ENCODE measurements around the gene C12orf57.
"Not testable (repeated sequence)": the region's sequence is repeated elsewhere in the genome, so short reads cannot be mapped to it uniquely, and the experiment has no call there.

The C12orf57 gene

DNA sequence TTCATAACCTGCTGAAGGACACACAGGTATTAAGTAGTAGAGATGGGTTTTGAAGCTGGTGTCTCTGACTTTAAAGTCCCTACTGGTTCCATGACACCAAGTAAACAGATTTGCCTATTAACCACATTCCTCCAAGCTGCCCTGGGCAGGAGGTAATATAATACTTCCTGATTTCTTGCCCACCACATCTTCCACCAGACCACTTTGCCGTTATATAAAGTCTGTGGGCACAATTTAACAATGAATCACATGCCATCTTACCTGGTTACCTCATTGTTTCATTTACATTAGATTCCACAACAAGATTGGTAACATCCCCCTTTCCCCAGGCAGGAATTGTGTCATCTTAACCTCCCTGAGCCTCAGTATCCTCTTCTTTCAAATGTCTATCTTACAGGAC is 40.1 kb upstream of the C12orf57 start:
- no peak for DNase-seq (ENCODE audit: low read depth)
- TF ChIP-seq, protein P1, sequence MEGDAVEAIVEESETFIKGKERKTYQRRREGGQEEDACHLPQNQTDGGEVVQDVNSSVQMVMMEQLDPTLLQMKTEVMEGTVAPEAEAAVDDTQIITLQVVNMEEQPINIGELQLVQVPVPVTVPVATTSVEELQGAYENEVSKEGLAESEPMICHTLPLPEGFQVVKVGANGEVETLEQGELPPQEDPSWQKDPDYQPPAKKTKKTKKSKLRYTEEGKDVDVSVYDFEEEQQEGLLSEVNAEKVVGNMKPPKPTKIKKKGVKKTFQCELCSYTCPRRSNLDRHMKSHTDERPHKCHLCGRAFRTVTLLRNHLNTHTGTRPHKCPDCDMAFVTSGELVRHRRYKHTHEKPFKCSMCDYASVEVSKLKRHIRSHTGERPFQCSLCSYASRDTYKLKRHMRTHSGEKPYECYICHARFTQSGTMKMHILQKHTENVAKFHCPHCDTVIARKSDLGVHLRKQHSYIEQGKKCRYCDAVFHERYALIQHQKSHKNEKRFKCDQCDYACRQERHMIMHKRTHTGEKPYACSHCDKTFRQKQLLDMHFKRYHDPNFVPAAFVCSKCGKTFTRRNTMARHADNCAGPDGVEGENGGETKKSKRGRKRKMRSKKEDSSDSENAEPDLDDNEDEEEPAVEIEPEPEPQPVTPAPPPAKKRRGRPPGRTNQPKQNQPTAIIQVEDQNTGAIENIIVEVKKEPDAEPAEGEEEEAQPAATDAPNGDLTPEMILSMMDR (conservative IDR thresholded peaks at IDR 0.05; ENCODE audit: control insufficient read depth, insufficient read depth, low read depth, low read length): no peak

DNA sequence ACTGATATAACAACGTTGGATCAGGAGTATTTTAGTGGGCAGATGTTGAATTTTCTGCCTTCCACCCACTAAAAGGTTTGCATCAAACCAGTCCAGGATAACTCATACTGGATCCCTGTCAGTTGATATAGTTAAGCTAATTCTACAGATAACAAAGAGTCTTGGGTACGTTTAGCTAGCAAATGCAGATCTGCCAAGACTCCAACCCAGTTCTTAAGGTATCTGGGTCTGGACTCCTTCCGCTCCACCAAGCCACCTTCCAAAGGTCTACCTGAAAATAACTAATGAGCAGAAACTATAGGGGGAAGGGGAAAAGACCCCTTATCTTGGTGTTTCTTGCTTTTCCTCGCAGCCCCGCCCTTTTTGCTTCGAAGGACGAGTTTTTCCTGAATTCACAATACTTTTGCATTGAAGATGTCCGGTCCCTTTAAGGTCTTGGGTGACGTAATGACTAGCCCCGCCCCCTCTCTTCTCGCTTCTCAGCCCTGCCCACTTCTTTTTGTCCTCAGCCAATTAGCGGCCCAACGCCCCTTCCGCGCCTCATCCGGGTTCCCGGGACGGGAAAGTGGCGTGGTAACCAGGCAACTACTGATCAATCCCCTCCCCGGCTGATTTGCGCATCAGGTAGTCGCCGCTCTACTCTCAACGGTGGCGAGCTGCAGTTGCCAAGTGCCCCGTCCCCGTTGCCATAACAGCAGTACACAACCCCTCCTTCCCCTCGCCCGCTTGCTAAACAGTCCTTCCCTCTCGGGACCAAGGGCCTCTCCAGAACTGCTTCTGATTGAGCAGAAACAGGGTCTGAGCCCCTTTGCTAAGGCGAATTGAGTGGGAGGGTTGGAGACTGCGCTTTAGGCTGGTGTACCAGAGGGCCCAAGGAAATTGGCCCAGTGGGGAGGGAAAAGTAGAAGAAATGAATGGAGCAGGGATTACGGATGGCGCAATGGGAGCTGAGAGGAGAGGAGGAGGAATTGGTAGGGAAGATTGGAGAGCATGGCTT is 39.2 kb upstream of the C12orf57 start, which contains the start of gene LRRC23:
Gene LRRC23 (plus strand): TSS at position 543 of the 997 bp plus-strand sequence. CDS start 812 bp downstream, outside the sequence.
- H3K4me3 ChIP-seq (ENCODE audit: control insufficient read depth, low read depth, low read length): peak within 1 kb of the TSS; percentile 91
- DNase-seq (ENCODE audit: low read depth): peak; percentile 93
- TF ChIP-seq, protein P1 (conservative IDR thresholded peaks at IDR 0.05; ENCODE audit: control insufficient read depth, insufficient read depth, low read depth, low read length): no peak

More for the DNA sequence above, 40.1 kb upstream of the C12orf57 start:
- H3K4me3 ChIP-seq (ENCODE audit: control insufficient read depth, low read depth, low read length): no peak overlapping the region

DNA sequence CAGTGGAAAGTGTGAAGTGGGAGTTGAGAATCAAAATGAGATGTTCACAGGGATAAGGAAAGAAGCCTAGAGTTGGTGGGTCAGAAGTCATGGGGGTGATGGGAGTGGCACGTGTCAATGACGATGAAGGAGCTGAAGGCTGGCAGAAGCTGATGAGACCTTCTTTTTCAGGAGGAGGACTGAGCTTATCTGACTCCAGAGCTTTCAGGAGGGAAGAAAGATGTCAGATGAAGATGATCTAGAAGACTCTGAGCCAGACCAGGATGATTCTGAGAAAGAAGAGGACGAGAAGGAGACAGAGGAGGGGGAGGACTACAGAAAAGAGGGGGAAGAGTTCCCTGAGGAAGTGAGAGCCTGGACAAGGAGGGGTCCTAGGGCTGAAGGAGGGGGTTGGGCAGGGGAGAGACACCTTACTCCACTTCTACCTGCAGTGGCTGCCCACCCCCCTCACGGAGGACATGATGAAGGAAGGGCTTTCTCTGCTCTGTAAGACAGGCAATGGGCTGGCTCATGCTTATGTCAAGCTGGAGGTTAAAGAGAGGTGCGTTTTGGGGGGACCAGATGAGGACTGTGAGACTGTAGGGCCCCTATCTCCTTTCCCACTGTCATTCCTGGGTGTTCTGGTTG is 38.3 kb upstream of the C12orf57 start:
- peak overlapping the region; percentile 91 for H3K4me3 ChIP-seq (ENCODE audit: control insufficient read depth, low read depth, low read length)
- no peak for DNase-seq (ENCODE audit: low read depth)
- TF ChIP-seq, protein P1 (conservative IDR thresholded peaks at IDR 0.05; ENCODE audit: control insufficient read depth, insufficient read depth, low read depth, low read length): no peak

DNA sequence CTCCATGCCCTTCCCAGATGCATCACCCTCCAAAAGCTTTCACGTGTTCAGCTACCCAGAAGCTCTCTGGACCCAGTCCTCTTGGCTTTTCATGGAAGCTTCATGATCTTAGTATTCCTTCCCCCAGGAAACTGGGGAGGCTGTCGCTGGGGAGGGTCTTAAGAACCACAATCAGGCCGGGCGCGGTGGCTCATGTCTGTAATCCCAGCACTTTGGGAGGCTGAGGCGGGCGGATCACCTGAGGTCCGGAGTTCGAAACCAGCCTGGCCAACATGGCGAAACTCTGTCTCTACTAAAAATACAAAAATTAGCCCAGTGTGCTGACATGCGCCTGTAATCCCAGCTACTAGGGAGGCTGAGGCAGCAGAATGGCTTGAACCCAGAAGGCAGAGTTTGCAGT is 35.7 kb upstream of the C12orf57 start:
- DNase-seq (ENCODE audit: low read depth); H3K4me3 ChIP-seq (ENCODE audit: control insufficient read depth, low read depth, low read length): not testable (repeated sequence)

DNA sequence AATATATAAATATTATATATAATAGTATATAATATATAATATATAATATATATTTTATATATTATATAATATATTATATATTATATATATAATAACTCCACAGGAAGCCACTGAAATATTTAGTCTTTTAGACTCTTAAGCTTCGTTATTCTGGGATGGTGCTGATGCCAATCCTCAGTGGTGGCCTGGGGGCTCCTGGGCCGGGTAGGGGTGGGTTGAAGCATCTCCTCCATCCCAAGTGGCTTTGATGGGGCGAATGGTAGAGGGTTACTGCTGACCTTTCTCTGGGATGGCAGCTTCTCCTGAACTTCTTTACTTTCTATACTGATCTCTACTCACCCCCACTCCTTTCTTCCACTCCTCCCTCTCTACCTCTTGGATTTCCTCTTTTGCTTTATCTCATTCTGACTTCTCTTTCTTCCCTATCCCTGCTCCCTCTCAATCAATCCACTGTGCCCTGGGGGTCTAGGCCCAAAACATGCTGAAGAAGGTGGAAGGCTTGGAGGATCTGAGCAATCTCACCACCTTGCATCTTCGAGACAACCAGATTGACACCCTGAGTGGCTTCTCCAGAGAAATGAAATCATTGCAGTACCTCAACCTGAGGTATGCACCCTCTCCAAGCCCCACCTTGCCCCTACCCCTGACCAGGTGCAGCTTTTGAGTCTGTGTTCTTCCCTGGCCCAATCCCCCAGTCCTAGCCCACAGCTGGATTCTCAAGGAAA is 34.2 kb upstream of the C12orf57 start:
- H3K4me3 ChIP-seq (ENCODE audit: control insufficient read depth, low read depth, low read length): no peak overlapping the region
- DNase-seq (ENCODE audit: low read depth): no peak
- TF ChIP-seq, protein P1 (conservative IDR thresholded peaks at IDR 0.05; ENCODE audit: control insufficient read depth, insufficient read depth, low read depth, low read length): no peak

DNA sequence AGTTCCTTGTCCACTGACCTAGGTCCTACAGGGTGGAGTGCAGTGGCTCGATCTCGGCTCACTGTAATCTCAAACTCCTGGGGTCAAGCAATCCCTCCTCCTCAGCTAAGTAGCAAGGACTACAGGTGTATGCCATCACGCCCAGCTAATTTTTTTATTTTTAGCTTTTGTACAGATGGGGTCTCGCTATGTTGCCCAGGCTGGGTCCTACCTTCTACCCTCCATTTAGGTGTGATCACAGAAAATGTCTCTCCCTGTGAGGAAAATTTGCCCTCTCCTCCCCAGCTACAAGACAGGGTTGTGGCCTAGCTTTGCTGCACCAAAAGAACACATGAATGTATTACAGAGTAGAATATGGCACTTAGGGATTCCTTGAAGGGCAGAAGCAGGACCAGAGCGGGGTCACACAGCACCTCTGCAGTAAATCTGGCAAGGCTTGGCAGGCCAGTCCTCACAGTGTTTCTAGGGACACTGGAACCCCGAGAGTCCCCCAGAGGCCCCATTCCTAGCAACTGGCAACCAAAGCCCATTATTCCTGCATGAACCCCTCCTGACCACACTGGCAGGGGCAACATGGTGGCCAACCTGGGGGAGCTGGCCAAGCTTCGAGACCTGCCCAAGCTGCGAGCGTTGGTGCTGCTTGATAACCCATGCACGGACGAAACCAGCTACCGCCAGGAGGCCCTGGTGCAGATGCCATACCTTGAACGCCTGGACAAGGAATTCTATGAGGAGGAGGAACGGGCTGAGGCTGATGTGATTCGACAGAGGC is 31.5 kb upstream of the C12orf57 start:
- no peak for DNase-seq (ENCODE audit: low read depth)
- TF ChIP-seq, protein P1 (conservative IDR thresholded peaks at IDR 0.05; ENCODE audit: control insufficient read depth, insufficient read depth, low read depth, low read length): no peak
- H3K4me3 ChIP-seq (ENCODE audit: control insufficient read depth, low read depth, low read length): no peak overlapping the region
